H1 (cell line): Measurements from ENCODE around the gene PTPN1. TPM values are rescaled to one million over a fixed set of nuclear protein-coding genes. Genes with fewer than 3 reads are reported as not detected.
A peak's percentile ranks its signal among the peaks of the same experiment; 100 is the strongest.

Experiments
- CTCF ChIA-PET: fragments of 300-600 bp; sonication (Branson Sonifier 250); formaldehyde crosslinking; loops from one replicate; lab custom pipeline; 2021; ENCODE audit not compliant: partially characterized antibody; lab: Charles Lee
- POLR2A ChIA-PET: fragments of 300-600 bp; sonication (Branson Sonifier 250); formaldehyde crosslinking; loops from one replicate; lab custom pipeline; 2021; ENCODE audit warnings: inconsistent platforms; ENCODE audit not compliant: partially characterized antibody; lab: Charles Lee
- DNase-seq, 2 experiments: peaks; one replicate each; pipeline versions ENCODE4 v3.0.0 to v3.0.0-alpha.2; 2010 to 2022; ENCODE audit warnings: low spot score in 2 of 2, low read depth in 1 of 2, mixed read lengths in 1 of 2
- FAIRE-seq: peaks from 2 replicates; lab custom pipeline; 2011; peaks lifted over from hg19 to GRCh38; lab: Jason Lieb, UNC
- H2AFZ ChIP-seq: 2 replicates; pipeline ENCODE4 v1.8.1; 2012; ENCODE audit warnings: low read length, inconsistent platforms
- H2AK5ac ChIP-seq: 2 replicates; pipeline ENCODE4 v1.6.1; 2013; ENCODE audit warnings: low read depth, low read length
- H2BK120ac ChIP-seq: replicated peaks from 2 replicates; pipeline ENCODE3; 2013; ENCODE audit warnings: low read depth, low read length, inconsistent platforms
- H2BK12ac ChIP-seq: 2 replicates; pipeline ENCODE4 v1.6.1; 2013; ENCODE audit warnings: low read depth, low read length
- H2BK15ac ChIP-seq: 2 replicates; pipeline ENCODE4 v1.6.1; 2013; ENCODE audit warnings: low read length
- H2BK20ac ChIP-seq: 2 replicates; pipeline ENCODE4 v1.6.1; 2013; ENCODE audit warnings: low read length
- H2BK5ac ChIP-seq: 2 replicates; pipeline ENCODE4 v1.6.1; 2013; ENCODE audit warnings: low read depth, low read length
- H3K14ac ChIP-seq: 2 replicates; pipeline ENCODE4 v1.6.1; 2013; ENCODE audit warnings: inconsistent platforms; ENCODE audit not compliant: insufficient read length
- H3K18ac ChIP-seq: 2 replicates; pipeline ENCODE4 v1.6.1; 2013; ENCODE audit warnings: low read length; ENCODE audit errors: extremely low read depth
- H3K23ac ChIP-seq: 2 replicates; pipeline ENCODE4 v1.6.1; 2013; ENCODE audit warnings: inconsistent platforms; ENCODE audit not compliant: insufficient read length
- H3K23me2 ChIP-seq: 2 replicates; pipeline ENCODE4 v1.6.1; 2013; ENCODE audit warnings: low read depth, low read length
- H3K27ac ChIP-seq: 2 replicates; pipeline ENCODE4 v1.6.1; 2011; ENCODE audit warnings: low read depth, low read length, inconsistent platforms
- H3K27me3 ChIP-seq, 4 experiments: replicated peaks in 1 of 4; 1 replicate in 1 of 4; 2 replicates in 3 of 4; pipeline versions ENCODE4 v1.6.1 to v1.8.1; 2011 to 2013; ENCODE audit warnings: low read length in 3 of 4, mild to moderate bottlenecking in 3 of 4, inconsistent platforms in 2 of 4, mixed read lengths in 2 of 4, moderate library complexity in 1 of 4; ENCODE audit not compliant: control insufficient read depth in 3 of 4, insufficient read depth in 3 of 4; ENCODE audit errors: extremely low read depth in 1 of 4
- H3K36me3 ChIP-seq, 4 experiments: 2 replicates each; pipeline versions ENCODE4 v1.6.1 to v1.8.1; 2011 to 2013; ENCODE audit warnings: mild to moderate bottlenecking in 4 of 4, low read length in 3 of 4, moderate library complexity in 2 of 4, control low read depth in 1 of 4, inconsistent platforms in 1 of 4; ENCODE audit not compliant: insufficient read depth in 4 of 4, control insufficient read depth in 2 of 4
- H3K4ac ChIP-seq: replicated peaks from 2 replicates; pipeline ENCODE3; 2013; ENCODE audit warnings: low read length, low read depth, mixed read lengths, inconsistent platforms; ENCODE audit not compliant: insufficient read length
- H3K4me1 ChIP-seq, 4 experiments: replicated peaks in 1 of 4; 1 replicate in 1 of 4; 2 replicates in 3 of 4; pipeline versions ENCODE4 v1.6.1 to v1.8.1; 2011 to 2013; ENCODE audit warnings: low read length in 3 of 4, inconsistent platforms in 2 of 4, mixed read lengths in 1 of 4; ENCODE audit not compliant: insufficient read depth in 4 of 4, control insufficient read depth in 3 of 4
- H3K4me2 ChIP-seq, 2 experiments: 2 replicates each; pipeline versions ENCODE4 v1.6.1 to v1.8.1; 2011 to 2013; ENCODE audit warnings: low read depth in 2 of 2, low read length in 2 of 2, control low read depth in 1 of 2, inconsistent platforms in 1 of 2, mild to moderate bottlenecking in 1 of 2; ENCODE audit not compliant: insufficient read depth in 1 of 2
- H3K4me3 ChIP-seq, 4 experiments: fragments of 200-600, 300-600 bp in 1 of 4; sonication (generic), shearing (Covaris generic), sonication (Bioruptor Twin) in 1 of 4; 2 replicates each; pipeline versions ENCODE4 v1.5.1 to v1.8.1; 2011 to 2016; ENCODE audit warnings: low read length in 4 of 4, low read depth in 3 of 4, control low read depth in 2 of 4, inconsistent platforms in 2 of 4, mild to moderate bottlenecking in 2 of 4, mixed read lengths in 1 of 4, moderate library complexity in 1 of 4; ENCODE audit not compliant: insufficient read depth in 2 of 4; ENCODE audit errors: extremely low read depth in 1 of 4
- H3K56ac ChIP-seq: replicated peaks from 2 replicates; pipeline ENCODE3; 2013; ENCODE audit warnings: low read depth, mild to moderate bottlenecking, mixed read lengths, low read length, inconsistent platforms; ENCODE audit not compliant: insufficient read length
- H3K79me1 ChIP-seq: 2 replicates; pipeline ENCODE4 v1.6.1; 2013; ENCODE audit warnings: low read depth, low read length, control low read depth
- H3K79me2 ChIP-seq, 2 experiments: 2 replicates each; pipeline versions ENCODE4 v1.6.1 to v1.8.1; 2012 to 2013; ENCODE audit warnings: low read length in 2 of 2, mild to moderate bottlenecking in 2 of 2, inconsistent platforms in 1 of 2; ENCODE audit not compliant: insufficient read depth in 2 of 2, control insufficient read depth in 1 of 2
- H3K9ac ChIP-seq, 4 experiments: replicated peaks in 1 of 4; 1 replicate in 1 of 4; 2 replicates in 3 of 4; pipeline versions ENCODE4 v1.6.1 to v1.8.1; 2011 to 2013; ENCODE audit warnings: low read depth in 3 of 4, low read length in 3 of 4, control low read depth in 2 of 4, mild to moderate bottlenecking in 2 of 4, moderate library complexity in 2 of 4, inconsistent platforms in 1 of 4; ENCODE audit errors: extremely low read depth in 1 of 4
- H3K9me3 ChIP-seq, 2 experiments: 2 replicates each; pipeline versions ENCODE4 v1.6.1 to v1.8.1; 2012 to 2013; ENCODE audit warnings: mild to moderate bottlenecking in 2 of 2, moderate library complexity in 2 of 2, control low read depth in 1 of 2, inconsistent platforms in 1 of 2, low read depth in 1 of 2, low read length in 1 of 2, mixed read lengths in 1 of 2; ENCODE audit not compliant: insufficient read depth in 2 of 2
- H4K20me1 ChIP-seq, 2 experiments: replicated peaks in 1 of 2; 2 replicates each; pipeline versions ENCODE3 to v1.8.1; 2011 to 2013; ENCODE audit warnings: inconsistent platforms in 2 of 2, low read length in 2 of 2, mild to moderate bottlenecking in 1 of 2; ENCODE audit not compliant: insufficient read depth in 2 of 2, control insufficient read depth in 1 of 2
- H4K5ac ChIP-seq: 2 replicates; pipeline ENCODE4 v1.6.1; 2013; ENCODE audit warnings: low read length, low read depth, mixed read lengths, inconsistent platforms; ENCODE audit not compliant: insufficient read length
- H4K8ac ChIP-seq: 2 replicates; pipeline ENCODE4 v1.8.0; 2013; ENCODE audit warnings: mild to moderate bottlenecking, moderate library complexity, low read length, inconsistent platforms; ENCODE audit not compliant: insufficient read depth; ENCODE audit errors: extremely low read depth
- H4K91ac ChIP-seq: replicated peaks from 2 replicates; pipeline ENCODE3; 2013; ENCODE audit warnings: low read length, mixed read lengths, inconsistent platforms; ENCODE audit not compliant: insufficient read length
- CTBP2 ChIP-seq: IDR thresholded peaks from 2 replicates; pipeline ENCODE4 v1.7.0; 2011; ENCODE audit warnings: borderline replicate concordance, mild to moderate bottlenecking, moderate library complexity, mixed read lengths, low read length; ENCODE audit not compliant: insufficient read depth, insufficient read length
- GABPA ChIP-seq: IDR thresholded peaks from 2 replicates; pipeline ENCODE4 v1.6.1; 2011; ENCODE audit warnings: mild to moderate bottlenecking, low read length, moderate library complexity, borderline replicate concordance; ENCODE audit not compliant: insufficient read depth
- MAX ChIP-seq: IDR thresholded peaks from 2 replicates; pipeline ENCODE4 v1.6.1; 2012; ENCODE audit warnings: inconsistent platforms
- SP2 ChIP-seq: IDR thresholded peaks from 2 replicates; pipeline ENCODE4 v1.6.1; 2012; ENCODE audit warnings: mild to moderate bottlenecking, low read length, inconsistent platforms
- WGBS, 2 experiments: shearing (Covaris generic) in 1 of 2; methylation state at CpG; one replicate each; pipeline versions ENCODE4 v1.1.6 to v1.1.7; 2013 to 2015; ENCODE audit warnings: low lambda C conversion rate in 2 of 2, mixed read lengths in 2 of 2, inconsistent platforms in 1 of 2, low coverage in 1 of 2, missing lambda C conversion rate in 1 of 2; ENCODE audit not compliant: insufficient replicate concordance in 2 of 2, insufficient coverage in 1 of 2, insufficient read length in 1 of 2; ENCODE audit errors: extremely low coverage in 1 of 2, missing lambda C conversion rate in 1 of 2; 5-methylcytosine and 5-hydroxymethylcytosine counted together
- polyA plus RNA-seq, 7 experiments: library from polyadenylated mRNA; depleted of rRNA in 3 of 7; stranded (reverse) in 5 of 7; unstranded in 2 of 7; fragments of >200 nt in 5 of 7; fragments of 200-250 nt in 2 of 7; gene quantifications; 1 replicate in 5 of 7; 2 replicates in 1 of 7; 4 replicates in 1 of 7; pipeline versions ENCODE4 v1.2.1 to v1.2.3, GENCODE V29; 2011 to 2013; ENCODE audit warnings: missing spikeins in 2 of 7, mixed read lengths in 2 of 7
- total RNA-seq: library from RNA; stranded (reverse); fragmentation: NEBNext Ultra II Directional; extraction: Animal tissue kit (Norgen Biotek cat#: 25700); gene quantifications from 2 replicates; pipeline ENCODE4 v1.2.1, GENCODE V29; 2021

Gene PTPN1
- total and polyA plus RNA-seq, 2 of the 8 experiments (the other 6 are each of a cell fraction or from before 2014, with no cell fraction given) = 18.6 to 32.1 TPM

- CTCF ChIA-PET = interaction anchor here (1.1 to 5.2 kb wide), 6 partner anchors 11 to 134 kb away, joined by 3 to 22 read pairs (median 6); no protein-coding TSS in a partner anchor
- H3K4me1 ChIP-seq = peaks cover 0 to 8% (median 2%) of the 10 kb centered on the region in 4 experiments; a peak in 3 of 7 replicates
Observed at GRCh38 chr20:50610212-50610718, 100.1 kb downstream of the PTPN1 start.

More at GRCh38 chr20:50610212-50610718, 100.1 kb downstream of the PTPN1 start:
- H4K91ac ChIP-seq = no peak overlapping the region
- H3K23me2 ChIP-seq = no peaks in the 10 kb centered on the region
- H3K36me3 ChIP-seq = no peaks in the 10 kb centered on the region
- H4K20me1 ChIP-seq = peaks cover 0 to 1% of the 10 kb centered on the region in 2 experiments
- H3K4ac ChIP-seq = no peak overlapping the region
- no peaks in the 10 kb centered on the region for H3K27me3 ChIP-seq
- FAIRE-seq (no peak), DNase-seq (no peak)
- no peak overlapping the region for H3K27ac ChIP-seq
- H3K9ac ChIP-seq = no peak overlapping the region
- no peak overlapping the region for H3K56ac ChIP-seq
- no peak overlapping the region for H2AK5ac ChIP-seq
- H3K9me3 ChIP-seq = no peaks in the 10 kb centered on the region
- no peak overlapping the region for H2BK120ac ChIP-seq
- no peak overlapping the region for H3K23ac ChIP-seq
- no peak overlapping the region for H4K5ac ChIP-seq
- no peak overlapping the region for H3K4me2 ChIP-seq
- TF ChIP-seq MAX (no peak), CTBP2 (no peak), GABPA (no peak), SP2 (no peak)
- TF ChIP-seq, all 59 proteins: peak for 0
- Histone ChIP-seq H4K8ac (no peak overlapping the region), H3K18ac (no peak overlapping the region), H3K79me2 (no peaks in the 10 kb centered on the region), H2BK15ac (no peak overlapping the region), H2BK20ac (no peak overlapping the region), H3K4me3 (no peak overlapping the region), H3K14ac (no peak overlapping the region), H2AFZ (no peak overlapping the region), H2BK5ac (no peak overlapping the region), H3K79me1 (no peaks in the 10 kb centered on the region), H2BK12ac (0 out of 2 replicates have a peak overlapping the region, but pooled peaks have one; percentile 9)
- 78% methylated on average over 4 of the region's 4 CpGs; no CpG with 5 or more reads in 1 of the 2 experiments for WGBS, 2 experiments
- POLR2A ChIA-PET = interaction anchor here (1.3 kb wide), 1 partner anchor 14 kb away, joined by 3 read pairs; no protein-coding TSS in a partner anchor
